ENCODE measurements around the gene OBSL1. TPM values are rescaled to one million over a fixed set of nuclear protein-coding genes. Genes with fewer than 3 reads are reported as not detected.
A peak's percentile ranks its signal among the peaks of the same experiment; 100 is the strongest.

The OBSL1 gene
- total RNA-seq, 2 donors from 2014 or later, result 2.9 TPM; not detected in 1

DNA sequence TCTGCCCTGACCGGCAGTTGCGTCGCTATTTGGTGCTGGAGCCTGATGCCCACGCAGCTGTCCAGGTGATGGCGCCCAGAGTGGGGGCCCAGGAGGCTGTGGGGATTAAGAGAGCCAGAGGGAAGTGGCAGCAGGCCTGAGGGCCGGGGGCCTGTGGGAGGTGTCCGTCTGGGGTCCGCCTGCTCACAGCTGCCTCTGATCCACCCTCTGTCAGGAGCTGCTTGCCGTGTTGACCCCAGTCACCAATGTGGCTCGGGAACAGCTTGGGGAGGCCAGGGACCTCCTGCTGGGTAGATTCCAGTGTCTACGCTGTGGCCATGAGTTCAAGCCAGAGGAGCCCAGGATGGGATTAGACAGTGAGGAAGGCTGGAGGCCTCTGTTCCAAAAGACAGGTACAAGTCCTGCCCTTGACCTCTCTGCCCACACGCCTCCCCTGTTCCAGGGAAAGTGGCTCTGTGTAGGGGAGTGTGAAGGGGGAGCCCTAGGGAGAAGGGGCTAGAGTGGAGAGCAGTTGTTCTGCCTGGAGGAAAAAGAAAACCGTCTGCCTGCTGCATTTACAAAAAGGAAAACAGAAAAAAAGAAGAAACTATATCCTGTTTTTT is 37.9 kb upstream of the OBSL1 start:
- H3K9me3 Mint-ChIP-seq, result no peaks in the 10 kb centered on the region
- no peak overlapping the region for H3K27ac Mint-ChIP-seq
- DNase-seq (ENCODE audit: low spot score) (no peak), ATAC-seq (peak in 1 of 2 donors; percentile 6)
- peaks cover 10% of the 10 kb centered on the region for H3K36me3 Mint-ChIP-seq
- H3K4me1 Mint-ChIP-seq (ENCODE audit: low read depth in 2 of 2), result peaks cover 8 to 16% of the 10 kb centered on the region in 2 donors
- no peak overlapping the region for H3K4me3 Mint-ChIP-seq
- H3K27me3 Mint-ChIP-seq, result no peaks in the 10 kb centered on the region

DNA sequence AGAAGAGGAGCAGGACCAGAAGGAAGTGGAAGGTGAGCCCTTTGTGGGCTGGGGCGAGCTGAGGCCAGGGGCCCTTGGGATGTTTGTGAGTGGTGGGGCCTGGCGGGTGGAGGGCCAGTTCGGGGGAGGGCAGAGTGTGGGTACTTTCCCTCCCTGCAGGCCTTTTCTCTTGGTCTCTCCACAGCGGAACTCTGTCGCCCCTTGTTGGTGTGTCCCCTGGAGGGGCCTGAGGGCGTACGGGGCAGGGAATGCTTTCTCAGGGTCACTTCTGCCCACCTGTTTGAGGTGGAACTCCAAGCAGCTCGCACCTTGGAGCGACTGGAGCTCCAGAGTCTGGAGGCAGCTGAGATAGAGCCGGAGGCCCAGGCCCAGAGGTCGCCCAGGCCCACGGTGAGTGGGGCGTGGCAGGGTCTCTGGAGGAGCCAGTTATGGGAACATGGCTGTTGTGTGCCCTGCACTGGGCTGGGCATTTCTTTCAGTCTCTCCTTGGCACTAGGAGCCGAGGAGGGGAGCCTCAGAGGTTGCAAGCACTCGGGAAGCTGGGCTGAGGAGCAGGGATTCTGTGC is 37.1 kb upstream of the OBSL1 start:
- Mint-ChIP-seq H3K27me3 (no peaks in the 10 kb centered on the region), H3K27ac (no peak overlapping the region), H3K9me3 (no peaks in the 10 kb centered on the region), H3K4me3 (no peak overlapping the region), H3K4me1 (ENCODE audit: low read depth in 2 of 2) (peaks cover 8 to 16% of the 10 kb centered on the region in 2 donors), H3K36me3 (peaks cover 18% of the 10 kb centered on the region)
- DNase-seq (ENCODE audit: low spot score) (no peak), ATAC-seq (no peak)

DNA sequence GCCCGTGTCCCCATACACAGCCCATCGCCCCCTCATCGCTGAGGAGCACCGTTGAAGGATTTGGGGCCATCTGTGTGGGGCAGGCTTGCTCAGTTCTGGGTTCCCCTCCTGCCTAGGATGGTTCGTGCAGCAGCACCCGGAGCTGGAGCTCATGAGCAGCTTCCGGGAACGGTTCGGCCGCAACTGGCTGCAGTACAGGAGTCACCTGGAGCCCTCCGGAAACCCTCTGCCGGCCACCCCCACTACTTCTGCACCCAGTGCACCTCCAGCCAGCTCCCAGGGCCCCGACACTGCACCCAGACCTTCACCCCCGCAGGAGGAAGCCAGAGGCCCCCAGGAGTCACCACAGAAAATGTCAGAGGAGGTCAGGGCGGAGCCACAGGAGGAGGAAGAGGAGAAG is 36.6 kb upstream of the OBSL1 start:
- H3K36me3 Mint-ChIP-seq, result peaks cover 18% of the 10 kb centered on the region

DNA sequence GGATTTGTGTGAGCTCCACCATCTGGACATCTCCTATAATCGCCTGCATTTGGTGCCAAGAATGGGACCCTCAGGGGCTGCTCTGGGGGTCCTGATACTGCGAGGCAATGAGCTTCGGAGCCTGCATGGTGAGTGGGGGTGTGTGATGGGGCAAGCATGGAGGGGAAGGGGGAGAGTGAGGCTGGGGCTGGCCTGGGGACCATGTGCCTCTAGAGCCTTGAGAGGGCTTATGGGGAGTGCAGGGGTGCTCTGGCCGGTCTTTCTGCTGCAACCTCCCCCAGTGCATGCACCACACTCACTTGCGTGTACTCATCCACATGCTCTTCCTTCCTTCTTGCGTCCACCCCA is 34.2 kb upstream of the OBSL1 start:
- Mint-ChIP-seq H3K9me3 (no peaks in the 10 kb centered on the region), H3K4me3 (no peak overlapping the region), H3K36me3 (peaks cover 12% of the 10 kb centered on the region), H3K27me3 (no peaks in the 10 kb centered on the region), H3K4me1 (ENCODE audit: low read depth in 2 of 2) (no peaks in the 10 kb centered on the region), H3K27ac (no peak overlapping the region)
- DNase-seq (ENCODE audit: low spot score) (no peak), ATAC-seq (no peak)

More for the DNA sequence above, 36.6 kb upstream of the OBSL1 start:
- no peaks in the 10 kb centered on the region for H3K9me3 Mint-ChIP-seq
- no peak overlapping the region for H3K27ac Mint-ChIP-seq
- H3K4me3 Mint-ChIP-seq, result no peak overlapping the region
- no peaks in the 10 kb centered on the region for H3K27me3 Mint-ChIP-seq
- DNase-seq (ENCODE audit: low spot score) (no peak), ATAC-seq (no peak)
- H3K4me1 Mint-ChIP-seq (ENCODE audit: low read depth in 2 of 2), result peaks cover 8 to 16% of the 10 kb centered on the region in 2 donors

DNA sequence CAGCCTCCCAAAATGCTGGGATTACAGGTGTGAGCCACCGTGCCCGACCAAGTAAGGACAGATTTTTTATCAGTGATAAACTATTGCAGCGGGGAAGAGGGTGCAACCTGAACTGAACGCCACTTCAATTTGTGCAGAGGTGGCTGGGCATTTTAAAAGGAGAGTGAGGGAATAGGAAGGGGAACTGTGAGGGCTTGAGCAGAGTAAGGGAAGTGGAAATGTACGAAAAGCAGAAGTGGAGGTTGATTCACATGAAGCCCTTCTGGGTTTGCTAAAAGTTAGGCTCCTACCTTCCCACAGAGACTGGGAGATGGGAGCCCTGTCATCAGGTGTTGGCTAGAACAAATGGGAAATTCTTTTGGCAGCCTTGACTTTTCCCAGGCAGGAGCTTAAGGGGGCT is 32.4 kb upstream of the OBSL1 start:
- H3K9me3 Mint-ChIP-seq, result no peaks in the 10 kb centered on the region
- H3K36me3 Mint-ChIP-seq, result peaks cover 12% of the 10 kb centered on the region
- DNase-seq (ENCODE audit: low spot score), result no peak
- peaks cover 2 to 9% of the 10 kb centered on the region in 2 donors for H3K4me1 Mint-ChIP-seq (ENCODE audit: low read depth in 2 of 2)
- no peak overlapping the region for H3K4me3 Mint-ChIP-seq
- no peaks in the 10 kb centered on the region for H3K27me3 Mint-ChIP-seq
- no peak overlapping the region for H3K27ac Mint-ChIP-seq
- ATAC-seq, result no peak

DNA sequence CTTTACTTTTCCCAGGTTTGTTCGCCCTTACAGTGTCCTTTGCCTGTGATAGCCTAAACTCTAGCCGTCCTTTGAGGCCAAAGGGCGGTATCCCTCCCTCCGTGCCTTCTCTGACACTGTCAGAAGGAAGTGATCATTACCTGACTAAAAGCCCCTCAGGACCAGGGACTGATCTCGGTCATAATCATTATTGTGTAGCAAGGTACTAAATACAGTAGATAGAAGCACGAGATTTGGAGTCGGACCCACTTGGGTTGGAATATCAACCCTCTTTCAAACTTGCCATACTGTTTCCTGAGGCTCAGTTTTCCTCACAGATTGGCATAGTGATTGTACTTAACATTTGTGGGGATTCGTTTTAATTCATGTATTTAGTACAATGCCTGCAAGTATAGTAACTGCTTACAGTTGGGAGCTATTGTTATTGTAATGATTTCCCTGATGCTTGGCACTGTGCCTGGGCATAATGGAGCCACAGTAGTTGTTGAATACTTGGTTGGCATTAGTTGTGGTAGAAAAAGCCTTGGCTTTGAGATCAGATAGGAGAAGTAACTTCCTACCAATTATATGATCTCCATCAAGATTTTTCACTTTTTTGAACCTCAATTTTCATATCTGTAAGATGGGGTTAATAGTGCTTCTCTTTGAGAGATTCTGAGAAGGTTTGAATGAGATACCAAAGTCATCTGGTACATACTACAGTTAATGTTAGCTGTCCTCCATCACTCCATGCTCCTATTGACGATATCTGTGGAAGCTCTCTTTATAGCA is 27.2 kb upstream of the OBSL1 start:
- Mint-ChIP-seq H3K27ac (peak overlapping the region; percentile 84 to 94), H3K9me3 (no peaks in the 10 kb centered on the region), H3K4me3 (peak overlapping the region; percentile 90), H3K4me1 (ENCODE audit: low read depth in 2 of 2) (peaks cover 12 to 17% of the 10 kb centered on the region in 2 donors), H3K36me3 (peaks cover under 1% of the 10 kb centered on the region), H3K27me3 (peaks cover 0 to 3% of the 10 kb centered on the region in 2 donors)
- ATAC-seq (no peak), DNase-seq (ENCODE audit: low spot score) (no peak)

DNA sequence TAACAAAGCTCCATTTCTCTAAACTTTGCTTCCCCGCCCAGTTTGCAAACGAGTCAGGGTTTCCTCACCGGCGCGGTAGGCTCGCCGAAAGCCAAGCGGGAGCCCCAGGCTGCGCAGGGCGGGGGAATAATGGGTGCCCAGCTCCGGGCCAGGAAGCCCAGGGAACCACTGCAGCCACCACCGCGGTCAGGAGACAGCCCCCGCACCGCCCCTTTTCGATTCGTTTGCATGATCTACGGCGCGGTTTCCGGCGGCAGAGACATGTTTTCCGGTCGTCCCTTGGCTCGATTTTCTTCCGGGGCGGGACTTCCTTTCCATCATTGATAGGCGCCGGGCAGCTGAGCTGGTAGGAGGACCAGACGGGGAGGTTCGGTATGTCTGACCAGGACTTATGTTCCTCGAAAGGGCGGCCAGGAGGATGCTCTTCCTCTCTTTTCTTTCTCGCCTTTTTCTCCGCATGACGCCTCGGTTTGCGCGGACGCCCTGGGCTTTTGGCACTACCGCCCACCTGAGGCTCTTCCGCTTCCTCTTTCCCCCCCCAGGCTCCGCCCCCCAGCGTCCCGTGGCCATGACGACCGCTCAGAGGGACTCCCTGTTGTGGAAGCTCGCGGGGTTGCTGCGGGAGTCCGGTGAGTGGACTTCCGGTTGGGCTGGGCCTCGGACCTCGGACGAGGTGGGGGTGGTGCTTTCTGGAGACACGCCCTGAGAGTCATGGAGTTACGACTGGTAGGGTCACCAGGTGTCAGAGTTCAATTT is 26.4 kb upstream of the OBSL1 start, which contains the start of gene STK11IP:
STK11IP (plus strand) TSS at position 306 of the 756 bp plus-strand sequence; CDS start at position 569, 263 bp downstream.
- H3K9me3 Mint-ChIP-seq, result no peaks in the 10 kb centered on the region
- ATAC-seq, result peak; percentile 94 to 95
- H3K36me3 Mint-ChIP-seq, result no peaks in the 10 kb centered on the region
- peak within 1 kb of the TSS; percentile 90 for H3K4me3 Mint-ChIP-seq
- H3K4me1 Mint-ChIP-seq (ENCODE audit: low read depth in 2 of 2), result peaks cover 12 to 17% of the 10 kb centered on the region in 2 donors
- peak within 1 kb of the TSS; percentile 84 to 94 for H3K27ac Mint-ChIP-seq
- peak; percentile 96 for DNase-seq (ENCODE audit: low spot score)
- peaks cover 7 to 9% of the 10 kb centered on the region in 2 donors for H3K27me3 Mint-ChIP-seq

DNA sequence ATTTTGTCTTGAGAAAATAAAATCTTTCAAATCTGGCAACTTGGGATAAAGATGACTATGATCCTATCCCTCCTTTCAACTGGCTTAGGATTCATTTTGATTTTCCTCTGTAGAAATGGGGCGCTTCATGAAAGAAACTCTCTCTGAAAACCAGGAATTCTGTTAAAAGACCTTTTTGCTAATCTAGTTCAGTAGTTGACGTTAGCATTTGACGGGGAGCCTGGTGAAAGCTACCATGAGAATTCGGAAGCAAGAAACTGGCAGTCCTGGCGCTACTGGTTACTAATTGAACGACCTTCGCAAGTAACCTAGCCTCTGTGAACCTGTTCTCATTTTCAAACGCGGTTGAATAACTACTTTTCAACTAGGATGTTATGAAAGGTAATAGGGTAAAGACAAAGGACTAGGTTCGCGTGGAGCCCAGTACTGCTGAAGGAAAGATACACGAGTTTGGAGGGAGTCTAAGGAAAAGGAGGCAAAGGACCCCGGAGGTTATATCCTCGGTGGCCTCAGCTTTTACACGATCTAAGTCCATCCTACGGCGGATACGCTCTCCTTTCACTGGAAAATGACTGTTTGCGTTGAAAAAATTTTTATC is 25.7 kb upstream of the OBSL1 start:
- Mint-ChIP-seq H3K4me3 (peak overlapping the region; percentile 90), H3K9me3 (no peaks in the 10 kb centered on the region), H3K27me3 (peaks cover 12 to 14% of the 10 kb centered on the region in 2 donors), H3K27ac (peak overlapping the region; percentile 84 to 94), H3K4me1 (ENCODE audit: low read depth in 2 of 2) (peaks cover 12 to 17% of the 10 kb centered on the region in 2 donors), H3K36me3 (no peaks in the 10 kb centered on the region)
- ATAC-seq (no peak), DNase-seq (ENCODE audit: low spot score) (no peak)

DNA sequence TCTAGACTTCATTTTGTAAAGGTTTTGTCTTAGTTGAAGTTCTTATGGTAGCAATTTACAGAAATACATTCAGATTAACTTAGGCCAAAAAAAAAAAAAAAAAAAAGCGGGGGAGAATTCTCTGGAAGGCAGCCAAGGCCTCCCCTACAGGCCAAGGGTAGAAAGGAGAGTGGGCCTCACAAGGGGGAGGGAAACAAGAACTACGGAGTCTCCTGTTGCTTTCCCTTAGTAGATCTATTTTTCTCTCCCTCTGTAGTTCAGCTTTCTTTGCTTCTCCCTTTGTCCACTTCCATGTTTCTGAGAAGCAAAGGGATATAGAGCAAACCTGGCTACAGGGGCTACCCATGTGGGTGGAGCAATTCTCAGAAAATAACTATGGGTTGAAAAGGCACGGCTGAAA is 23.9 kb upstream of the OBSL1 start:
- Mint-ChIP-seq H3K36me3 (no peaks in the 10 kb centered on the region), H3K27ac (no peak overlapping the region), H3K9me3 (no peaks in the 10 kb centered on the region), H3K4me3 (no peak overlapping the region), H3K27me3 (peaks cover 14 to 21% of the 10 kb centered on the region in 2 donors), H3K4me1 (ENCODE audit: low read depth in 2 of 2) (peaks cover 12 to 17% of the 10 kb centered on the region in 2 donors)
- DNase-seq (ENCODE audit: low spot score) (no peak), ATAC-seq (no peak)

DNA sequence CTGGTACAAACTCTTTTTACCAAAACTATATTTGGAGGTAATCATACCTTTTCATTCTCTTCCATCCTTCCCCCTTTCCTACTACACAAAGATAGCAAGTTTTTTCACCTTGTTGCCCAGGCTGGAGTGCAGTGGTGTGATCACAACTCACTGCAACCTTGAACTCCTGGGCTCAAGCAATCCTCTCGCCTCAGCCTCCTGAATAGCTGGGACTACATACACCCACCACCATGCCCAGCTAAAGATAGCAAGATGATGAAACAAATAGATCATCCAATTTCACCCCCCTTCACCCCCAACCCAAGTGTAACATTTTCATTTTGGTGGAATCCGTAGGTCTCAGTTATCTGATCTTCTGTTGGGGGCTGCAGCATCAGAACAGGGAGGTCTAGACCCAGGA is 21.8 kb upstream of the OBSL1 start:
- Mint-ChIP-seq H3K9me3 (no peaks in the 10 kb centered on the region), H3K27ac (no peak overlapping the region), H3K4me3 (no peak overlapping the region), H3K4me1 (ENCODE audit: low read depth in 2 of 2) (peaks cover 2 to 5% of the 10 kb centered on the region in 2 donors), H3K27me3 (peaks cover 21 to 24% of the 10 kb centered on the region in 2 donors), H3K36me3 (no peaks in the 10 kb centered on the region)
- no peak for DNase-seq (ENCODE audit: low spot score)
- ATAC-seq, result no peak

DNA sequence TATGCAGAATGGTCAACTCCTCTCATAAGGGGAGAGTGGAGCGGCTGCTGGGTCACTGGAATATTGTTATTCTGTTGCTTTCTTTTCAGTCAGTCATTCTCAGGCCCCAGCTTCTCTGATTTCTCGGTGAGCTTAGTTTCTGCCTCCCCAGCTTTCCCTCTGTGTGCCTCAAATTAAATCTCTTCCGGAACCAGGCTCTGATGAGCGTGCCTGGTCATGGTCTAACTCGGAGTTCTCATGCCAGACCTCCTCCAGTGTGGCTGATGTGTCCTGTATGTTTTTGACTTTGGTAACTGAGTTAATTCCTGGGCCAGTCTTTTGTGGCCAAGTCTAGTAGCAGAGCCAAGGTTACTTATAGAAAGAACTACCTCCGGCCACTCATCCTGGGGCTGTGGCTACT is 21.4 kb upstream of the OBSL1 start:
- H3K27ac Mint-ChIP-seq, result no peak overlapping the region
- H3K27me3 Mint-ChIP-seq, result peaks cover 21 to 24% of the 10 kb centered on the region in 2 donors
- DNase-seq (ENCODE audit: low spot score), result no peak
- no peak for ATAC-seq
- H3K36me3 Mint-ChIP-seq, result no peaks in the 10 kb centered on the region
- H3K4me3 Mint-ChIP-seq, result no peak overlapping the region
- H3K4me1 Mint-ChIP-seq (ENCODE audit: low read depth in 2 of 2), result peaks cover 0 to under 1% of the 10 kb centered on the region in 2 donors
- H3K9me3 Mint-ChIP-seq, result no peaks in the 10 kb centered on the region

DNA sequence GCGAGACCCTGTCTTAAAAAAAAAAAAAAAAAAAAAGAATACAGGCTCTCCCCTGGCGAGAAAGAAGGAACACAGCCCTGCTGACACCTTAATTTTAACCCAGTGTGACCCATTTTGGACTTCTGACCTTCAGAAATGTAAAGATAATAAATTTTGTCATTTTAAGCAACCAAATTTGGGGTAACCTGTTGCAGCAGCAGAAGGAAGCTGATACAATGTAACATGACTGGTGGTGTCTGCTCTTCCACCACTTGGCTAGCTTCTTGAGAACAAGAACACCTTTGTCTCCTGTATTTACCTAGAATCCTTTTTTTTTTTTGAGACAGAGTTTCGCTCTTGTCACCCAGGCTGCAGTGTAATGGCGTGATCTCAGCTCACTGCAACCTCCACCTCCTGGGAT is 19.8 kb upstream of the OBSL1 start:
- no peaks in the 10 kb centered on the region for H3K9me3 Mint-ChIP-seq
- DNase-seq (ENCODE audit: low spot score) (no peak), ATAC-seq (no peak)
- no peak overlapping the region for H3K27ac Mint-ChIP-seq
- H3K27me3 Mint-ChIP-seq, result peaks cover 22 to 29% of the 10 kb centered on the region in 2 donors
- H3K4me1 Mint-ChIP-seq (ENCODE audit: low read depth in 2 of 2), result no peaks in the 10 kb centered on the region
- no peaks in the 10 kb centered on the region for H3K36me3 Mint-ChIP-seq
- H3K4me3 Mint-ChIP-seq, result no peak overlapping the region

DNA sequence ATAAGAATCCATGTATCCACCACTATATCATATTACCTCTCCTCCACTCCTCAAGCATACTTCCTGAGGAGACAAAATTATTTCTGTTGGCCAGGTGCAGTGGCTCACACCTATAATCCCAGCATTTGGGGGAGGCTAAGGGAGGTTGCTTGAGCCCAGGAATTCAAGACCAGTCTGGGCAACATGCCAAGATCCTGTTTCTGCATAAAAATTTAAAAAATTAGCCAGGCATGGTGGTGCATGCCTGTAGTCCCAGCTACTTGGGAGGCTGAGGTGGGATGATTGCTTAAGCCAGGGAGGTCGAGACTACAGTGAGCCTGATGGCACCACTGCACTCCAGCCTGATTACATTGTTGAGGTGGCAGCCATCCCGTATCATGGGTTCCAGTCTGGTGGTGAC is 10.0 kb upstream of the OBSL1 start:
- Mint-ChIP-seq H3K36me3 (no peaks in the 10 kb centered on the region), H3K4me3 (no peak overlapping the region), H3K27me3 (peaks cover 21 to 28% of the 10 kb centered on the region in 2 donors), H3K27ac (no peak overlapping the region), H3K4me1 (ENCODE audit: low read depth in 2 of 2) (peaks cover 2 to 4% of the 10 kb centered on the region in 2 donors), H3K9me3 (no peaks in the 10 kb centered on the region)
- ATAC-seq (no peak), DNase-seq (ENCODE audit: low spot score) (no peak)
